Left lobe of liver (tissue), 2 donors: ENCODE data around the gene MYO5B. TPM values are rescaled to one million over a fixed set of nuclear protein-coding genes. Genes with fewer than 3 reads are reported as not detected.
"Not testable (repeated sequence)": the region's sequence is repeated elsewhere in the genome, so short reads cannot be mapped to it uniquely, and the experiment has no call there.

Experiments
- ATAC-seq: fragments of 200-7000 bp; cut with Tn5 transposase; one replicate; pipeline ENCODE4 v1.9.1; 2020; ENCODE audit warnings: mild to moderate bottlenecking, moderate library complexity
- DNase-seq: peaks from one replicate; pipeline ENCODE4 v3.0.0-alpha.2; 2020; ENCODE audit warnings: low spot score
- total RNA-seq: library from RNA; stranded (reverse); gene quantifications from one replicate; pipeline ENCODE4 v1.2.1, GENCODE V29; 2021
- donor health status: DM: no; HTN: no; CAD: no; lungs with moderate emphysema.
- donor health status: DM: no; HTN: yes; CAD: no.

The MYO5B gene
- total RNA-seq: 16.1 TPM

DNA sequence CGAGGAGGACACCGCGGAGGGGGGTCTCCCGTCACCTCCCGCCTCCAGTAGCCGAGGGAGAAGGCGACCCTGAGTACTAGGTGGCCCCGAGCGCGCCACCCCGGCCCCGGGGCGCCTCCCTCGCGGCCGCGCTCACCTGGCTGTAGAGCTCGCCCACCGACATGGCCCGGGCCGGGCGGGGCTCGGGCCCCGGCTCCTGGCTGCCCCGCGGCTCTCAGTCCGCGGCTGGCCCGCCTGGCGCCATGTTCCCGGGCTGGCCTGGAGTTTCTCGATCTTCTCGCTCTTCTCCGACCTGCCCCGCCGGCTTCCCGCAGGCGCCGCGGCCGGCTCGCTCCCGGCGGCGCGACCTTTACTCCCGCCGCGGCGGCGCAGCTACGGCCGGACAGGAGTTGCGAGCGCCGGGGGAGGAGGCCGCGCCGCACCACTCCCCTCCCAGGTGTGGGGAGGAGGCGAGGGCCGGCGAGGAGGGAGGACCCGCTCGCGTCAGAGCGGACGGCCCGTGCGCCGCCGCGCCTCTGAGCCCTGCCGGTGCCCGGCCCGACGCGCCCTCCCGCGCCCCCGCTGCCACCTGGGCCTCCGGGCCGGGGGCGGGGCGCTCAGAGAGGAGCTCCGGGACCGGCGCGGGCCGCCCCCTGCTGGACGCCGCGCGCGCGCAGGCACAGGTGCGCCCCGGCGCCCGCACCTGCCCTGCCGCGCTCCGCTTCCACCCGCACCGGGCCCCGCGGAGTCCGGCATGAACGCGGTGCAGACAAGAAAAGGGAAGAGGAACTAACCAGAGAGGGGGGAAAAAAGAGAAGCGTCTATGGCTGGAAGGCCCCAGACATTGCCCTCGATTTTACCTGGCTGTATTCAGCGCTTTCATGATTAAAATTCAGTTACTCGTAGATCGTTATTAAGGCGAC, at the start of gene MYO5B:
Gene MYO5B, minus strand, starts transcription at position 517 of the 902 bp plus-strand sequence. Its CDS starts 354 bp downstream, at position 163.
- DNase-seq (peak; percentile 92), ATAC-seq (peak; percentile 96)

DNA sequence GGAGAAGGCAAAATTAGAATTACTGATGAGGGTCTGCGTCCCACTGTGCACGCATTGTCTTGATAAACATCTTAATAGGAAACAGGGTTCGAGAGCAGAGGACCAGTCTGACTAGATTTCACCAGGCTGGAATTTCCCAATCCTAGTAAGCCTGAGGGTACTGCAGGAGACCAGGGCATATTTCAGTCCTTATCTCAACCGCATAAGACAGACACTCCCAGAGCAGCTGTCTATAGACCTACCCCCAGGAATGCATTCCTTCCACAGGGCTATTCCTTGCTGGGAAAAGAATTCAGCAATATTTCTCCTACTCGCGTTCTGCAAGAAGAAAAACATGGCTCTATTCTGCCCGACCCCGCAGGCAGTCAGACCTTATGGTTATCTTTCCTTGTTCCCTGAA, 46.8 kb upstream of the MYO5B start:
- not testable (repeated sequence) for DNase-seq, ATAC-seq

DNA sequence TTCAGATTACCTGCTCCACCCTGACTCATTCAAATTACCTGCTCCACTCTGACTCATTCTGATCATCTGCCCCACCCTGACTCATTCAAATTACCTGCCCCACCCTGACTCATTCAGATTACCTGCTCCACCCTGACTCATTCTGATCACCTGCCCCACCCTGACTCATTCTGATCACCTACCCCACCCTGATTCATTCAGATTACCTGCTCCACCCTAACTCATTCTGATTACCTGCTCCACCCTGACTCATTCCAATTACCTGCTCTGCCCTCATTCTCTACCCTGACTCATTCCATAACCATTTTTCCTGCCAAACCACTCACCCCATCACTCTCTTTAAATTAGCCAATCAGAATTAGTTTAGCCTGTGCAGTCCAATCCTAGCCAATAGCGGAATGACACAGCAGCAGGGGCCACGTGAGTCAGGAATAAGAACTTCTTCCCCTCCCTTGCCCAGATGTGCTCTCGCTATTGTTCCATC, 45.2 kb upstream of the MYO5B start:
- ATAC-seq (no peak), DNase-seq (no peak)

DNA sequence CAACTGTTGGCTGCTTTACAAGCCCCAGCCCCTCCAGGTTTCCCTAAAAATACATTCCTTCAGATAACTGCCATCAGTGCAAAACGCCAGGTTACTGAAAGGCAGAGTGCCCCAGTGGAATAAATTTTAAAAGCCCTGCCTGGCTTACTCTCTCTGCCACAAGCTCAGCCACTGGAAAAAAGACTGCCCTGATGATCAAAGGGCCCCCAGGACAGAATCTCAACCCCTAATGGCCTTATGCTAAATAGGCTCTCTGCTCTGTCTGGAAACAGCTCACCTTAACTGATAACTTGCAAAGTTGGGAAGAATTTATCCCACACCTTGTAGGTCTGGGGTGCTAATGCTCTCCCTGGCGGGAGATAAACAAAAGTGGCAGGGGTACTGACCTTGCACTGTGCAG, 37.5 kb upstream of the MYO5B start:
- no peak for ATAC-seq
- no peak for DNase-seq

DNA sequence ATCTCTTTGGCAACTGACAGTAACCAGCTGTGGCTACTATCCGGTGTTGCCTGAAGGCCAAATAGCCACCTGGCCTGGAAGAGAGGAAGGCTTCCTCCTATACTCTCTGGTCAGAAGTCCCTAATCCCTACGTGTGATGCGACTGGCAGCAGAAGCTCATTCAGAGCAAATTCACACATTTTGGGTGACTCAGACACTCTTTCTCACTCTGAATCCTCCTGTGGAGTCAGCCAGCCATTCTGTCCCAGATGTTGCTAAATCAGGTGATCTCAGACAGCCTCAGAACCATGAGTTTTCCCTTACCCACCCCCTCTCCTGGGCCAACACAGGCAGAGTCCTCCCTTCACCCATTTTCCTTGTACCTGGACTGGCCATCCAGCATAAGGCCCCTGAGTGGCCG, 36.7 kb upstream of the MYO5B start:
- no peak for ATAC-seq
- DNase-seq: no peak

DNA sequence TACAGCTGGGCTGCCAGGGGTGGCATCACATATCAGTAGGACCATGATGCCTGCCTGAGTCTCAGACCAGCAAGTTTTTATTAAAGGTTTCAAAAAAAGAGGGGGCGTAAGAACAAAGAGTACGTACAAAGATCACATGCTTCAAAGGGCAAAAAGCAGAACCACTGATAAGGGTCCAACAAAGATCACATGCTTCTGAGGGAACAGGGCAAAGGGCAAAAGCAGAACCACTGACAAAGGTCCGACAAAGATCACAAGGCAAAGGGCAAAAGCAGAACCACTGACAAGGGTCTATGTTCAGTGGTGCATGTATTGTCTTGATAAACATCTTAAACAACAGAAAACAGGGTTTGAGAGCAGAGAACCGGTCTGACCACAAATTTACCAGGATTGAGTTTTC, 25.3 kb upstream of the MYO5B start:
- ATAC-seq, DNase-seq: not testable (repeated sequence)

DNA sequence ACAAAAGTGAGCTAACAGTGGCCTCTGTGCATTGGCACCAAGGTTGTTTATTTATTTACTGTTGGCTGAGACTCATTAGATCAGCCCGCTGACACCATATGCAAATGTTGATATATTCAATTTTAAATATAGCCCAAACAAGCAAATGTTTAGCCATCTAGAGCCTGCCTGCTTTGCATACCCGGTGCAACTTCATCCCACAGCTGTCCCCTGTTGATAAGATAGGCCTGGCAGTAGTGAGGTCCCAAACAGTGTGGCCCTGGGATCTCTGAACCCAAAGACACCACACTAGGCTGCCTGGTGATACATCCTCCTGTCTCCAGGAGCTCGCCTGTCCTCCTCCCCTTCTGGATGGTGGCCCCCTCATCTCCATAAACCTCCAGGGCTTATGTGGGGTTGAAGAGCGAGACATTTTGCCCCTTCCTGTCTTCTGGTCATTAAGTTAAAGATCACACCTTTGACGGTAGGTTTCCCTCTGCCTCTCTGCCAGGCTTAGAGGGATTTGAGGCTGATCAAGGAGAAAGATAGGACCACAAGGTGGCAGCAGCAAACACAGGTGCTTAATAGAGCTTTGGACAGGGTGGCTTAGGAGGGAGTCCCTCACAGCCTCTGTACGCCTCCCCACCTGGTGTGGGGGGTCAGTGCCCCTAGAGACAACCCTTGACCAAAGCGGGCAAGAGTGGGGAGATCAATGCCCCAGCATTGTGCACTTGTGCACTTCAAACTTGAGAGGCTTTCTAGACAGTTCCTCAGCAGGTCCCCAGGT, 23.7 kb upstream of the MYO5B start:
- peak; percentile 50 for DNase-seq
- ATAC-seq: peak; percentile 98

DNA sequence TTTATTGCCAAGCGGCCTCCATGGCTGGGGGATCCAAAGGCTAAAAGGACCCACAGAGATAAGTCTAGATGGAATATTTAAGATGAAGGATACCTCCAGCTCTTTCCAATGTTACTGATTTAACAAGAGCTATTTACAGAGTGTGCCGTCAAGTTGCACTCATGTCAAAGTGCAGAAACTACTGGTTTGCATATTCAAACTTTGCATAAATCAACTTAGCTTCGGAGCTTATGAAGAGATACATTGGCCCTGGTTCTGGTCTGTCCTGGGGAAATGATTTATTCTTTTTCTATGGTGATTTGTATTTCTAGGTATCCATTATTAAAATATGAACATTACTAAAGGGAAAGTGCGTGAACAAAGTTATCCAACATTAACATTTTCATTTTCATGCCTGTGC, 14.4 kb upstream of the MYO5B start:
- ATAC-seq: no peak
- DNase-seq: no peak

DNA sequence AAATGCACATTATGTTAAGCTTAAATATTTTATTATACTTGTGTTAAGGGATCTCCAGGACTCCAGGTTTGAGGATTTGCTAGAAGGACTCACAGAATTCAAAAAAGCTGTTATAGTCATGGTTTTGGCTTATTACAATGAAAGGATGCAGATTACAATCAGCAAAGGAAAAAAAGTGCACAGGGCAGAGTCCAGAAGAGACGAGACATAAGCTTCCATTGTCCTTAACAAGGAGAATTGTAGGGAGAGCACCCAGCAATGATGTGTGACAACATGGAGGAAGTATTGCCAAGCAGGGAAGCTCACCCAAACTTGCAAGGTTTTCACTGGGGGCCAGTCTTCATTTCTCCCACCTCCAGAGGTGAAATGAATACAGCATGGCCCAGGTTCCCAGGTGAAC, 12.8 kb upstream of the MYO5B start:
- DNase-seq (no peak), ATAC-seq (no peak)

DNA sequence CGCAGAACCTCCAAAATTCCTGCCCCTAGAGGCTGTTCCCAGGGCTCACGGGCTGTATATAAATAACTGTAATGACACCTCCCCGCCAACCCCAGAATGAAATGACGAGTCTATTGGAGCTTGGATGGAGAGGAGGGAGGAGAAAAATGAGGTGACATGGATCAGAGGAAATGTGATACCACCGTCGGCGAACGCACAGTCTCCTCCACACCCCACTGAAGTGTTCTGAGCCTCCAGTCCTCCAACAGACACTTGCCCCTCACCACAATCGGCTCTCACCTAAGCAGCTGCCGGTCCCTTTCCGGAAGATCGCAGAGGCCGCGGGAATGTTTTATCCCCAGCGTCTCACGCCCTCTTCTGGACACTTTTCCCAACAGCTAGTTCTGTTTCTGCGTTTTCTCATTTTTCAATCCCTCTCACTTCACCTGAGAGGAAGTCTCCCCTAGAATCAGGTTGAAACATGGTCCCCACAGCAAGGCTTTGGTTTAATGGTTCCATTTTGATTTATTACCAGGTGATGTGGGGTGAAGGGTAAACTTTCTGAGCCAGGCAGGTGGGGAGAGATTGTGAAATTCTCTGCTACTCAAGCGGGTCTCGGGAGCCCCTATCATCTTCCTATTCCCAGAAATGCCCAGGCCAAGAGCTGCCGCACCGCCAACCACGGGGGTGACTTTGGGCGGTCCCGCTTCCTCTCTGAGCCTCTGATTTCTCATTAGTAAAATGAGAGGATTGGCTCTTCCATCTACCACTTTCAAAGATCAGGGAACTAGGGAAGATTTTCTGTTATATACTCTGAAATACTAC, 9.1 kb upstream of the MYO5B start:
- ATAC-seq (peak; percentile 94), DNase-seq (peak; percentile 54)

DNA sequence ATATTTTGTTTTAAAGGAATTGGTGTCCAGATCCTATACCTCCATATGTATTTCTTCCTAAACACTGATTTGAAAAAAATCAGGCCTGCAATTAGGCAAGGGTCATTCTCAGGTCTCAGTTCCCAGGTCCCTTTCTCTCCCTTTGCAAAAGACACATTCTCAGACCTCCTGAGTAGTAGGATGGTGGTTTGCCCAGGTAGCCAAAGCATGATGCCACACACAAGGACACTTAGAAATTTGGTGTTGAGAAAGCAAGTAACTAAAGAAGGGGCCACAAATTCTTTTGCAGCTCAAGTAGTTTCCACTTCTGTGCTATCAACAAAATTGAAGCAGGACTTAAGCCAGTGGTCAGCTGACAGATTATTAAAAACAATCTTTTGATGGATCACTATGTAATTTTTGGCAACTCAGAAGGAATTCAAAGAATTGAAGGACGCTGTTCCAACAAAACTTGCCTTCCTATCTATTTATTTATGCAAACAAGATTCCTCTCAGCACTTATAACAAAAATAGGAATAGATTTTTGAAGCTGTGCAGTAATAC, 6.6 kb upstream of the MYO5B start:
- DNase-seq: no peak
- no peak for ATAC-seq

DNA sequence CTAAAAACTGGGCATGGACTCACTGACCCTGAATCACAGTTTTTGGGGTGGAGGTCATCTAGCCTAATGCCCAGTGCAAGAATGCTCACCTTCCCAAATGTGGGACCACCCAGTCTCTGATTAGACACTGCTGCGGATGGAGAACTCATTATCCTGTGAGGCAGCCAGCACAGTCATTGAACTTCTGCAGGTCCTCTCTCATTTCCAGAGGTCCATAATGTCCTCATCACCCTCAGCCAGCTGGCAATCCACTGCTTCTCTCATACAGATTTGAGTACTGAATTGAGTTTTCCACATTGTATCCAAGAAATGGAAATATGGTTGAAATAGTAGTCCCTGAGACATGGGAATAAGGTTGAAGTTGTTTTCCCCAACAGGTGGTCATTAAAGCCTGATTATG, 5.0 kb upstream of the MYO5B start:
- DNase-seq (no peak), ATAC-seq (no peak)

DNA sequence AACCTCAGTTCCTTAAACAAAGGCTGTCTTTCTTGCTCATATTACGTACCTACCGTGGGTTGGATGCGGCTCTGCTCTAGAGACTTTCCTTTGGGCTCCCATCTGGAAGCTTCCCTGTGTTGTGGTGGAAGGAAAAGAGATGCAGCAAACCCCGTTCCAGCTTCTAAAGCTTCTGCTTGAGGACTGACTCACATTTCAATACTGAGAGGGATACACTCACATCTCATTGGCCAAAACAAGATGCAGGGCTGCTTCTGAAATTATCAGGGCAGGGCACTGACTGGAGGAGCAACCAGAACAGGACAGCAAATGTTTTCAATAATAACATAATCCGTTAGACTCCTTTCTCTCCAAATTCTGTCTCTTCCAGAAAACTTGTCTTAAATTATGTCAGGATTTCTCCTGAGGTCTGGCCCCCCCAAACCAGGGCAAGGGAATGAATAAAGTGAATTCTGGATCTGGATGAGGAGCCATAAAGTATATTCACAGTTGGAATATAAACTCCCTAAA, 4.5 kb upstream of the MYO5B start:
- DNase-seq: no peak
- no peak for ATAC-seq

DNA sequence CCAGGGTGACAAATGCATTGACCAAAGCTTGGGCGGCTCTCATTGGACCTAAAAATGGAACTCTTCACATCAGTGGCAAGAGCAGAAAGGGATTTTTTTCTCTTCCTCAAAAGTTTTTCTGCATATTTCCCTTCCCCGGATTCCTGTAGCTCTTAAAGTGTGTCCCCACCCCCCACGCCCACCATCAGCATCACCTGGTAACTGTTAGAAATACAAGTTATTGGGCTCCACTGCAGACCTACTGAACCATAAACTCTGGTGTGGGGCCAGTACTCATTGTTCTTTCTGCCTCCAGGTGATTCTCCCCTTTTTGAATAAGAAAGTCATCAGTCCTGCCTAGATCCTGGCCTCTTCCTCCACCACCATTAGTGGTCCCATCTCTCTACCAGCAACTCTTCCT, 1.3 kb upstream of the MYO5B start:
- DNase-seq: no peak
- no peak for ATAC-seq

DNA sequence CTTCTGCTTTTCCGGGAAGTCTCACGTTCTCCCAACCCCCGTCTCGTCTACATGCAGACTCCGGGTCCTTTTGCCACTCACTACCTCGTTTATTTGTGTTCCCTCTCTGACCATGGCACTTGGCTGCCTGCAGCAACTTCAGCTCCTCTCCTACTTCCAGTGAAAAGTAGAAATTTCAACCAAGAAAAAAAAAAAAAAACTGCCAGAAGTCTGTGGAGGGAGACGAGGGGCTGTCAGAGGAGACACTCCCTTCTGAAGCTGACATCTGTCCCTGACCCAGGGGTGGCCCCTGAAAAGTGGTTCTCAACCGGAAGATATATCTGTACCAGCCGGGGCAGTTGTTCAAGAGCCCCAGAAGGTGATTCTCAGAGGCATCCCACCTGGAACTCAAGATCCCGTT, 742 bp upstream of the MYO5B start:
- DNase-seq (no peak), ATAC-seq (no peak)

DNA sequence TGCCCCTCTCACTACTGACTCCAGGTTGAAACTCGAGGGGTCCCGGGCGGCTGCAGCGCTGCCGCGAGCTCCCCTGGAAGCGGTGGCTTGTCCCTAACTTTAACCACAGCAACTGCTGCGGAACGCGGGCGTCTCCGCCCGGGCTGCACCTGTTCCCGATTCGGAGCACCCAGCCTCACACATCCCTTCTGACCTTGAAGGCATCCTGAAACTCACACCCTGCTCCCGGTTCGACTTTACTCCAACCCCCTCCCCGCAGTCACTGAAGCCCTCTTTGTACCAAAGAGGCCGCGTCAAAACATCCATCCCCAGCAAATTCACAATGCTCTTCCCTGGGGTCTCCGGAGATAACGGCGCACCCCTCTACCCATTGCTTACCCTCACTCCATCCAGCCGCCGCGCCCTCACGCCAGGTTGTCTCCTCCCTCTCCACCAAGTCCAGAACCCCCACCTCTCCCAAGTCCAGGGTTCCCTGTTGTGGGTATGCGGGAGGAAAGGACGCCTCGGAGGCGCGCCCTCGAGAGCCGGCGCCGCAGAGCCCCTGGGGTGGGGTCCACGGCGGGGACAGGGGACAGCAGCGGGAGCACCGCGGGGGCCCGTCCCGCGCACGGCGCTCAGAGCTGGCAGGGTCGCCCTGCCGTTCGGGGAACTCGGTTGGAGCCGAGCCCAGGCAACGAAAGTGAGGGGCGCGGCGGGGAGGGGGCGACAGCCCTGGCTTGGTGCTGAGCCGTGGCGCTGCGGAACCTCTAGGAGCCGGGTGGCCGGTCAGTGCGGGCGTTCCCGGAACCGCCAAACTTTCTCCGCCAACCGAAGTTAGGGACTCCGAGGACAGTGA, 934 bp downstream of the MYO5B start:
- ATAC-seq (peak; percentile 32), DNase-seq (no peak)

DNA sequence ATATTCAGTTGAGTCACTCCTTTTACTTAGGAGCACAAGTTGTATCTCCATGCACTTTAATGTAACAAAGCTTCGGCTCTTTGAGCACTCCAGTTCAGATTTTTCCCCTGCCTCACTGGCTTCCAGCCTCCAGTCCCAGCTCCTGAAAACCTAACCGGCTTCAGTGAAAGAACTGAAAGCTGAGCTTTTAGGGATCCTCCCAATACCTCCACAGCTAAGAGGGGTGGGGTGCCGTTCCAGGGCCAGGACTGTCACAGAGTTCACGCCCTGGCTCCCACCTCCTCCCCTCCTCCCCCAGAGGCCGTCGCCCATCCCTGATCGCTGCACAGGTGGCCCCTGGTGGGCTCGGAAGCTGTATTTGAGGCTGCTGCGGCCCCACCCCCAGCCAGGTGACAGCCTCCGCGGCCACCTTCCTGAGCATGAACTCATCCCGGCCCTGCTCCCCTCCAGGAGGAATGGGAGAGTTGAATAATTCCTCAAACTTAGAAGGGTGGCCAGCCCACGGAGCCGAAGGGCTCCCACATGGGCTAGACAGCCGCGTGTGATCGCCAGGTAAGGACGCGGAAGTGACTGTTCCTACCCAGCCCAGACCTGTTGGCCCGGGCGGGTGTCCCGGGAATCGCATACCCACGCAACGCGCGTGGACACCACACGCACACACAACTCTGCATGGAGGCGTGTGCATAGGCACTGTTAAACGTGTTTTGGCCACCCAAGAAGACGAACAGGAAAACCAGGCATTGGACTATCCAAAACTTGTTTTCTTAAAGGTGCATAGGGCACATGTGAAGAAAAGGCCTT, 1.8 kb downstream of the MYO5B start:
- DNase-seq: no peak
- no peak for ATAC-seq

DNA sequence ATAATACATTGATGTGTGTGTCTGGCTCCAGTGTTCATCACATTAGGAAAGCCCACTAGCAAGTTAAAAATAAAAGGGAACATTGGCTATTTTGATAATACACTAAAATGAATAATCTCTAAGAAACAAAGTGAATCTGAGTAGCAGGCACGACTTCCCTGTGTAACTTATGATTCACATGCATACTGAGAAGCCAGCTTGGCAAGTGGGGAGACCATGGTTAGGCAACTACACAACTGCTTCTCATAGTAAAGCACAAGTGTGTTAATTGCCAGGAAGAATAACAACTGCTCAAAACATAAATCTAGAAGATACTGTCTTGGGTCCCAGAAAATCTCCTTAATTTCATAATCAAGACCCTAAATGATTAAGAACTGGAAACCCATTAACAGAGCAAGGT, 4.0 kb downstream of the MYO5B start:
- DNase-seq (no peak), ATAC-seq (no peak)

DNA sequence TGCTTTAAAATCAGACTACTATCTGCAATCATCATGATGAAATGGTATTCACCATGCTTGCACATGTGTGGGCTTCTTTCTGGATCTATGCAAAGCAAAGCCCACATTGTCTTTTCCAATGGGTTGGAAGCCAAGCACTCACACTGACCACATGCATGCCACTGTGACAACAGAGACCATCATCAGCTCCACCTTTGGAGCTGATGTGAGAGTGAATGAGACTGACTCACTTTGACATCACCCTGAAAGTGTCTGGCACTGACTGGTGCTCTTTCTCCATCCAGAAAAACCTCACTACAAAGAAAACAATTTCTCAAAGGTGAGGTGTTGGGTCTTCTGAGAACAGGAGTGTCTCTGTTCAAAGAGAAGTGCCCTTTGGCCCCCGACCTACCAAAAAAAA, 4.7 kb downstream of the MYO5B start:
- ATAC-seq (no peak), DNase-seq (no peak)
